AG08396 (cell line): ENCODE results near the gene SYTL1.
A peak's percentile ranks its signal among the peaks of the same experiment; 100 is the strongest.

Experiments
- DNase-seq: peaks from one replicate; pipeline ENCODE4 v3.0.0; 2012; ENCODE audit warnings: low spot score, mixed read lengths

The SYTL1 gene

DNA sequence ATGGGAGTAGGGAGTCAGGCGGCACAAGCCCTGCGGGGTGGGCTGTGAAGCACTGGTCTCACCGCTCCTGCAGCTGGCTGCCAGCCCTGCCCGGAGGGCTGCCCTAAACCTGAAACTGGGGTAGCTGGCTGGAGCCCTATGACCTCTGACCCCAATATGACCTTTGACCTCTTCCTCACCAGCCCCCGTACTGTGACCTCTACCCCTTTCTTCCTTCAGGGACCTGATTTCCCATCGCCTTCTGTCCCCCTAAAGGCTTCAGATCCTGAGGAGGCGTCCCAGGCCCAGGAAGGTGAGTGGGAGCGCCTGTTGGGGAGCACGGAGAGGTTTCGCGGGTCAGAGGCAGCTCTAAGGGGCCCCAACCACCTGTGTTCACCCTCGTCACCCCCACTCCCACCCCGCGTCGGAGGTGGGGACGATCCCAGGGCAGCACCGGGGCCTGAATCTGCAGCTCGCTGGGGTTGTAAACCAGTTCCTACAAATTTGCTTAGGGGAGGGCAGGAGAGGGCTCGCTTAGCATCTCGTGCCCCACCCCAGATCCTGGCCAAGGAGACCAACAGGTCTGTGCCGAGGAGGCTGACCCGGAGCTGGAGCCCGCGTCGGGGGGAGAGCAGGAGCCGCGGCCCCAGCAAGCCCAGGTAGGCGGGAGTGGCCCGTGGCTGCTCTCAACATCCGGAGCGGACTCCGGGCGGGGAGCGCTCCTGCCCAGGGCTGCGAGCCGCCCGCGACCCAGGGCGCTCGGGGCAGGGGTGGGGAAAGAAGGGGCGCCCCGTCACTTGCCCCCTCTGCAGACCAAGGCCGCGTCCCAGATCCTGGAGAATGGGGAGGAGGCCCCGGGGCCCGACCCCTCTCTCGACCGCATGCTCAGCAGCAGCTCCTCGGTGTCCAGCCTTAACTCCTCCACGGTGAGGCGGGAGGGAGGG, 7.3 kb downstream of the SYTL1 start:
- DNase-seq: peak; percentile 59

DNA sequence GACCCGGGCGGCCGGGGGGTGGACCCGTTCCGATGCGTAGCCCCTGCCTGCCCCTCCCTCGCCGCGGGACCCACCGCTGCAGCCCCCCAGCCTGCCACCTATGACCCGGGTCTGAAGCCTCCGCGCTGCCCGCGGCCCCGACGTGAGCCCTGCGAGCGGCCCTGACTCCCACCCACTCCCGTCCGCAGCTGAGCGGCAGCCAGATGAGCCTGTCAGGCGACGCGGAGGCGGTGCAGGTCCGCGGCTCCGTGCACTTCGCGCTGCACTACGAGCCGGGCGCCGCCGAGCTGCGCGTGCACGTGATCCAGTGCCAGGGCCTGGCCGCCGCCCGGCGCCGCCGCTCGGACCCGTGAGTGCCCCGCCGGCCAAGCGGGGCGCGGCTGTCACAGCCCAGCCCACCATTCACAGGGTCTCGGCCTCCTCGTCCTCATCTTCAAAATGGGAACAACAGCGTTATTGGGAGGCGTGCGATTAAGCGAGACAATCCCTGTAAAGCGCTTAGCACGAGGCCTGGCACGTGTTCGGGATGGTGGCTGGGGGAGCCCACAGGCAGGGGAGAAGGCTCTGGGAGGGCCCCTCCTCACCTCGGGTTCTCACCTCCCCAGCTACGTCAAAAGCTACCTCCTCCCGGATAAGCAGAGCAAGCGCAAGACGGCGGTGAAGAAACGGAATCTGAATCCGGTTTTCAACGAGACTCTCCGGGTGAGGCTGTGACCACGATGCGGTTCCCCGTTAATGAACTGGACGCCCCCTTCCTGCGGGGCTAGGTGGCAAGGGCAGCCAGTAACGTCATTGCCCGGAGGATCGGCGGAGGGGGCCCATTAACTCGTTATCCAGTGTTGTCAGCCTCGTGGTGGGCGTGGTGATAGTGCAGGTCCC, 8.2 kb downstream of the SYTL1 start:
- peak; percentile 91 for DNase-seq

GRCh38 chr1:27350663-27351540, 9.1 kb downstream of the SYTL1 start:
- no peak for DNase-seq

GRCh38 chr1:27351541-27352107, 9.8 kb downstream of the SYTL1 start:
- DNase-seq: no peak

GRCh38 chr1:27353166-27353565, 11.3 kb downstream of the SYTL1 start:
- DNase-seq: no peak

- no peak for DNase-seq
Measured at GRCh38 chr1:27353629-27354028, 11.8 kb downstream of the SYTL1 start.

GRCh38 chr1:27355683-27356082, 13.9 kb downstream of the SYTL1 start:
- no peak for DNase-seq

DNA sequence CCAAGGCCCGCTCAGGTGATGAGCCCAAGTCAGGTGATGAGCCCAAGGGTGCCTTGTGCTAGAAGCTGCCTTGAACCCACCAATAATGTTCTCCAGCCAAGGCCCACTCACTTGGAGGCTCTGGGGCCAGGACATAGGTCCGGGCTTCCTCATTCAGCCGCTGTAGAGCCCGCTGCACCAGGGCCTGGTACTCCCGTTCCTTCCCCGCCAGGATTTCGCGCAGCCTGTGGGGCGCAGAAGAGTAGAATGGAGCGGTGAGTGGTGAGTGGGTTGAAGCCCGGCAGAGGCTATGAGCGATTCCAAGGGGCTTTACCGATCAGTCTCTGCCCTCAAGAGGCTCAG, 14.4 kb downstream of the SYTL1 start:
- no peak for DNase-seq

GRCh38 chr1:27356619-27357280, 14.9 kb downstream of the SYTL1 start:
- no peak for DNase-seq

- DNase-seq: peak; percentile 92
Measured at GRCh38 chr1:27357281-27358037, 15.6 kb downstream of the SYTL1 start.

DNA sequence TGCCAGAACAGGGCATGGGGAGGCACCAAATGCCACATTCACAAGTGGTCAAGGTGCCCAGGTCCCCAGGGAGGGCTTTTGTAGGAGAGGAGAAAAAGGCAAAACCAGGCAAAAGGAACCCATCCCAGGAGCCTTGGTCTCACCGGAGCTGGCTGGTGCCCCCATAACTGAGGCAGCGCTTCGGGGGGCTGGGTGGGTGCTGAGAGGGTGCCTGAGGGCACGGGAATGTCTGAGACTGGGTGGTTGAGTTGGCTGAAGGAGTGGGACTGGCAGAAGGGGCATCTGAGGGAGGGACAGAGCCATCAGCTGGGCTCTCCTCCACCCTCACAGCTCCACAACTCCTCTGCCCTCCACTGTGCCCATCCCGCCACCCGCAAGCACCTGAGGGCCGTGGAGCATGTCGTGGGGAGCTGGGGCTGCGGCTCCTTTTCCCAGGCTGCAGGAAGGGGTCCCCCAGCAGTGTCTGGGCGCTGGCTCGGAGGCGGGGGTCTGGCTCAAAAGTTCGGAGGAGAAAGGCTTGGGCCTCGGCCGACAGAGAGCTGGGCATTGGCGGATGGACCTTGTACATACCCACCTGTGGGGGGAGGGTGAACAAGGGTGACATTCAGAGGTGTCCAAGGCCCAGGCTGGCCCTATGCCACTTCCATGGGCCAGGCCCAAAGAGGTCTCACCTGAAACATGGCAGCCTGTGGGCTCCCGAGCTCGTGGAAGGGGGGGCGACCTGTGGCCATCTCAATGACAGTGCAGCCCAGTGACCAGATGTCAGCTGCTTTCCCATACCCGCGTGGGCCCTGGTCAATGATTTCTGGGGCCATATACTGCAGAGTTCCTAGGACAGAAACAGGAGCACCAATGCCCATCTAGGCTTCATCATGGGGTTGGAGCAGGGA, 16.5 kb downstream of the SYTL1 start:
- no peak for DNase-seq

DNA sequence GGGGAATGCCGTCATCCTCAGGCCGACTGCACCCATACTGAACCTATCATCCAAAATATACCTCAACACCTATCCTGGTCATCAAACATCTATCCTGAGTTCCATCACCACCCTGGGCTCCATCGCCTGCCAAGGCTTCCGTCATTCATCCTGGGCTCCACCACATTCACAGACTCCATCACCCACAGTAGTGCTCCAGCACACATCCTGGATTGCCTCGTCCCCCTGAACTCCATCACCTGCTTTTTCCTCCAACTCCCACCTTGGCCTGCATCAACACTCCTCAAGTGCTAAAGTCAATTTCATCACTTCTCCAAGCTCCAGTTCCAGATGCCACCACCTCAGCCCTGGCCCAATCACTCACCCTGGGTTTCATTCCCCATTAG, 17.1 kb downstream of the SYTL1 start:
- DNase-seq: no peak

GRCh38 chr1:27359822-27360158, 18.0 kb downstream of the SYTL1 start:
- DNase-seq: no peak

- DNase-seq: no peak
Measured at GRCh38 chr1:27360159-27361043, 18.6 kb downstream of the SYTL1 start.

- DNase-seq: no peak
Measured at GRCh38 chr1:27361044-27361402, 19.2 kb downstream of the SYTL1 start.

- DNase-seq: no peak
Measured at GRCh38 chr1:27361553-27361952, 19.7 kb downstream of the SYTL1 start.

GRCh38 chr1:27363766-27364695, 22.2 kb downstream of the SYTL1 start:
- no peak for DNase-seq
